GM21529 (cell line): ENCODE results near the gene CCL26.

Source experiments
- ATAC-seq: cut with Tn5 transposase; IDR thresholded peaks from one replicate; pipeline ENCODE4 v1.9.1; 2021; ENCODE audit not compliant: unreplicated experiment

CCL26 gene, protein sequence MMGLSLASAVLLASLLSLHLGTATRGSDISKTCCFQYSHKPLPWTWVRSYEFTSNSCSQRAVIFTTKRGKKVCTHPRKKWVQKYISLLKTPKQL

DNA sequence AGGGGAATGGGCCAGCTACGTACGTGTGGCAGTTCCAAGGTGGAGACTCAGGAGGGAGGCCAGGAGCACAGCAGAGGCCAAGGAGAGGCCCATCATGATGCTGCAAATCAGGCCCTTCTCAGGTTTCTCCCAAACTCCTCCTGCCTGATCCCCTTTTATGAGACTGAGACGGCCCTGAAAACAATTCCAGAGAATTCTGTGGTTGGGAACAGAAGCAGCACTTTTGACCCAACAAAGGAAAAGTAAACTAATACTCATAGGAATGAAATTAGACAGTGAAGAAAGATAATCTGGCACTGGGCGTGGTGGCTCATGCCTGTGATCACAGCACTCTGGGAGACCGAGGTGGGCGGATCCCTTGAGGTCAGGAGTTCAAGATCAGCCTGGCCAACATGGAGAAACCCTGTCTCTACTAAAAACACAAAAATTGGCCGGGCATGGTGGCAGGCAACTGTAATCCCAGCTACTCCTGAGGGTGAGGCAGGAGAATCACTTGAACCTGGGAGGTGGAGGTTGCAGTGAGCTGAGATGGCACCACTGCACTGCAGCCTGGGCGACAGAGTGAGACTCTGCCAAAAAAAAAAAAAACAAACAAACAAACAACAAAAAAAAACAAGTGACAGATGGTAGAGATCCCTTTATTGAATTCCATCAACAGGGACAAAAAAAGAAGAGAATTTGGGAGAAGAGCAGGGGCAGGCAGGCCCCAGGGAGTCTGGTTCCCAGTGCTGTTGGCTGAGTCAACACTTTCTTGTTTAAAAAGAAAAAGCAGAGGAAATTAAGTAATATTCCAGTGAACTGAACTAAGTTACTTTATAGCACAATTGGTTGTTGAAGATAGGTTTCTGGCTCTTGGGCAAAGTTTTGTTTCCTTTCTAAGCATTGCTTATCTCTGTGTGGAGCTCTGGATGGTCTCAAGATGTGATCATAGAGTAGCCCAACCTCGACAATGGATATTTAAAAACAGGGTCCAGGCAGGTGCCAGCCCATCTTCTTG, at the start of gene CCL26:
Gene CCL26, minus strand, starts transcription at position 131 of the 997 bp plus-strand sequence. Its CDS starts 35 bp downstream, at position 96.
- ATAC-seq: no peak

DNA sequence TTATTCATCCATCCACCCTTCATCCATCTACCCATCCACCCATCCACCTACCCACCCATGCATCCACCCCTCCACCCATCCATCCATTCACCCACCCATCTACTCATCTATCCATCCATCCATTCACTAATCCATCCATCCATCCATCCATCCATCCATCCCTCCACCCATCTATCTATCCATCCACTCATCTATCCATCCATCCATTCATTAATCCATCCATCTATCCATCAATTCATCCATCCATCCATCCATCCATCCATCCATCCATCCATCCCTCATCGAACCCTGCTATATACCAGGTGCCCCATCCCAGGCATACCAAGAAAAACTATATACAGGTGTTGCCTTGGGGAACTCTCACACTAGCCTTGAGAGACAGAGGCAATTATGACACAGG, 48.7 kb upstream of the CCL26 start:
- no peak for ATAC-seq

DNA sequence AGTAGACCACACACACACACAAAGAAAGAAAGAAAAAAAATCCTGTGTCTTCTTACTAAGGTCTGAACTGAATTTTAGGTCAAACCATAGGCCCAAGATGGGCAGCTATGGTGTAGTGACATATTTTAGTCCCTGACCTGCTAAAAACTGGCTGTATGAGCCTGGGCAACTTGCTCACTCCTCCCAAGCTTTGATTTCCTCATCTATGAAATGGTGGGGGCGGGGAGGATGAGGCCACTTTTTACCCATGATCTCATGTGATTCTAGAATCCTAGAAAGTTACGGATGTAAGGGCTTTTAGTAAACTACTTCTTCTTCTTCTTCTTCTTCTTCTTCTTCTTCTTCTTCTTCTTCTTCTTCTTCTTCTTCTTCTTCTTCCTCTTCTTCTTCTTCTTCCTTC, 47.7 kb upstream of the CCL26 start:
- ATAC-seq: no peak

DNA sequence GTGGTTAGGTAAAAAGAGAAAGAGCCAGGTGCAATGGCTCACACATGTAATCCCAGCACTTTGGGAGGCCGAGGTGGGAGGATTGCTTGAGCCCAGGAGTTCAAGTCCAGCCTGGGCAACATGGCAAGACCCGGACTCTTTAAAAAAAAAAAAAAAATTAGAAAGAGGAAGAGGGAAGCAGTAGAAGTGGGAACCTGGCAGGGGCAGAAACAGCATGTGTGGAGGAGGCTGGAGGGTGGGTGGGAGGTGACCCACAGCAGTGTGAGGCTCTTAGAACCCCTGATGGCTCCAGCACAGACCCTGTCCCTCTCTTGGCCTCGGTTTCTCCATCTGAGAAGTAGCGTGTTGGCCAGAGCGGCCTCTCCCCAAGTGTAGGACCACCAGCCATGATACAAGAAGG, 46.5 kb upstream of the CCL26 start:
- ATAC-seq: no peak

DNA sequence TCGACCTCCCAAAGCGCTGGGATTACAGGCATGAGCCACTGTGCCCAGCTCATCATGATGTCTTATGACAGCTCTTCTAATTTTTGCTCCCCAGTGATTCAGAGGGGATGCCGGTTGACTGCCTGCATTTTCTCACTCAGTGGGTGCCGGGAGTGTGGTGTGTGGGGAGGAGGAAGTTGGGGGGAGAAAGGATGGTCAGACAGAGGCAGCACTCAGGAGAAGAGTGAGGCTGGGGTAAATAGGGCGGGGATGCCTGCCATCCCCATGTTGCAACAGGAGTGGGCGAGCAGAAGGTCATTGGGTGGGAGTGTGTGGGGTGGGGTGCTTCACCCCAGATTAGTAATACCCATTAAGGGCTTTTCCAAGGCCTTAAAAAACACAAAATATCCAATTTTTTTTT, 45.1 kb upstream of the CCL26 start:
- ATAC-seq: no peak

DNA sequence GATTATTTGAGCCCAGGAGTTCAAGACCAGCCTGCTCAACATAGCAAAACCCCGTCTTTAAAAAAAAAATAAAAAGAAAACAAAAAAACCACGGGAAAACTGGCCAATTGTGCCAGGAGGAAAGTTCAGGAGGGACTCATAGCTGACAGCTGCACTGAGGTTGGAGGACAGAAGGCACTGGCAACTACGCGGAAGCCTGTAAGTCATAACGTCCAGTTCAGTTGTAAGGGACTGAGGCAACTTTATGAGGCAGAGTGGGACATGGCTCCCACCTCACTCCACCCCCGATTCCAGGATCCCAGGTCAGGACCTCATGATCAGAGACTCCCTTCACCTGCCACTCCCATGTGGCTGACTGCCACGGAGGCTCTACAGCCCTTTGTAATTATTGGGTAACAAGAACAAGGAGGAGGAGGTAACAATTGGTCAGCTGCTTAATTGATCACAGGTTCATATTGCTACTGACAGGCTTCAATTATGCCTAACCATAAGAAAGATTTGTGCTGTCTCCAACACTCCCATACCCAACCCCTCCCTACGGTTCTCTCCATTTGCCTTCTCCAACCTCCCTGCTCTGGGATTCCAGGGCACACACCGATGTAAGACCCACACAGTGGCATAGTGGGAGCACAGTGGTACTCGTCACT, 43.5 kb upstream of the CCL26 start:
- ATAC-seq: no peak

DNA sequence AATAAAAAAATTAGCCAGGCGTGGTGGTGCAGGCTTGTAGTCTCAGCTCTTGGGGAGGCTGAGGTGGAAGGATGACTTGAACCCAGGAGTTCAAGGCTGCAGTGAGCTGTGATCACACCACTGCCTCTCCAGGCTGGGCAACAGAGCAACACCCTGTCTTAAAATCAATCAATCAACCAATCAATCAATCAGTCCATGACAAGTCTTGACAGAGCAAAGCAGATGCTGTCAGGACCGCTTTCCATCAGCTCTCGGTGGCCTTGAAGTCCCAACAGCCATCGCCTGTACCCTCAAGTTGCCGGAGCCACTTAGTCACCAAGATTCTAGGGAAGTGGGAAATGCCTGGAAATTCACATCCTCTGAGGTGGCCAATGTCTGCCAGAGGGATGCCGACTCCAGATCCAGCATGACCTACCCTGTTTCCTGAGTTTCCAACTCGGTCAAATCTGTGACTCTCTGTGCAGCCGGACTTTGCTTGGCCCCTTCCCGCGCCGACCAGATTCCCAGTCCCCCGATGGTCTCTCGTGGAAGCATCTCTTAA, 42.5 kb upstream of the CCL26 start:
- no peak for ATAC-seq

DNA sequence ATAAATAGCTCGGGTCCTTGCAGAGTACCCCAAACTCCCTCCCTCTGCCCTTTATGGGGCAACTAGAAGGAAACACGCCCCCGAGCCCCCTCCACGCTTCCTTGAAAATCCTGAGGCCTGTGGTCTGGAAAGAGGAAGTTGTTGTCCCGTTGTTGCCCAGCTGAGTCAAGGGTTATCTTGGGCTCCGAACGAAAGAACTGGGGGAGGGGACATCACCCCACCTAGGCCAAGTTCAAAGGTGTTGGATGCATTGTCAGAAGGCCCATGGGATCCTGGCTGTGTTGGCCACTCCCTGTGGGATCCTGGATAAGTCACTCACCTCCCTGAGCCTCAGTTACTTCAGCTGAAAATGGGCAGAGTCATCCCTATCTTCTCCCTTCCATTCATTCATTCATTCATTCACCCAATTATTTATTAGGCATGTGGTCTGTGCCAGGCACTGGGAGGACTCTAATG, 41.8 kb upstream of the CCL26 start, which contains the start of gene CCL24:
Gene CCL24, minus strand, starts transcription at position 26 of the 456 bp plus-strand sequence. CDS start 91 bp downstream, outside the sequence.
- no peak for ATAC-seq

DNA sequence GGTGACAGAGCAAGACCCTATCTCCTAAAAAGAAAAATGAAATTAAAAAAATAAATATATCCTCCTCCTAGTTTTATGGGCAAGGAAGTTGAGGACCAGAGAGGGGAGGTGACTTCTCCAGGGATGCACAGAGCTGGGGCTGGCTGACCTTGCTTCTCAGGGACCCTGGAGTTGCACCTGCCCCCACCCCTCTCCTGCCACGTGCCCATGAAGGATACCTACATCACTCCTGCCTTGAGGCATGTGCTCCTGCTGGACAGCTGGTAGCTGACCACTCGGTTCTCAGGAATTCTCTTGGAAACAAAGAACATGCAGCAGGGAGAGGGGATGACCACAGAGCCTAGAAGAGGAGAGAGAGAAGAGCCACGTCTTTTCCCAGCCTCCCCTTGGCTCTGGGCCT, 41.1 kb upstream of the CCL26 start:
- ATAC-seq: no peak

DNA sequence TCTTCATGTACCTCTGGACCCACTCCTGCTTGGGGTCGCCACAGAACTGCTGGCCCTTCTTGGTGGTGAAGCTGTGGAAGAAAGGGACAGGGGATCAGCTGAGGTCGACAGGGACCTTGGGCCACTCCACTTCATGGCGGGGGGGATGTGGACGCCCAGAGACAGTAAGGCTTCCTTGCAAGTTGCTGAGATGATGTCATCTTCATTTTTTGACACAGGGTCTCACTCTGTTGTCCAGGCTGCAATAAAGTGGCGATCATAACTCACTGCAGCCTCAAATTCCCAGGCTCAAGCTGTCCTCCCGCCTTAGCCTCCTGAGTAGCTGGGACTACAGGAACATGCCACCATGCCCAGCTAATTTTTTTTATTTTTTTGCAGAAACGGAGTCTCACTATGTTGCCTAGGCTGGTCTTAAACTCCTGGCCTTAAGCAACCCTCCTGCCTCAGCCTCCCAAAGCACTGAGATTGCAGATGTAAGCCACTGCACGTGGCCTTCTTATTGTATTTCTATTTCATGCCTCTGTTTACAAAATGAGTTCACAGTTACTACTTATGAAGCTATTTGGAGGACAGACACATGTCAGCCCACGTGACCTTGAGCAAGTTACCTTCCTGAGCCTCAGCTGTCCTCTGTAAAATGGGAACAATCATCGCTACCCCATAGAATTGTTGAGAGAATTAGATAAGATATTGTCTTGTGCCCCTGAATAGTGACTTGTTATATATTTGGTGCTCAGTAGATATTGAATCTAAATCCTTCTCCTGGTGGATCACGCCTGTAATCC, 40.1 kb upstream of the CCL26 start:
- ATAC-seq: no peak

DNA sequence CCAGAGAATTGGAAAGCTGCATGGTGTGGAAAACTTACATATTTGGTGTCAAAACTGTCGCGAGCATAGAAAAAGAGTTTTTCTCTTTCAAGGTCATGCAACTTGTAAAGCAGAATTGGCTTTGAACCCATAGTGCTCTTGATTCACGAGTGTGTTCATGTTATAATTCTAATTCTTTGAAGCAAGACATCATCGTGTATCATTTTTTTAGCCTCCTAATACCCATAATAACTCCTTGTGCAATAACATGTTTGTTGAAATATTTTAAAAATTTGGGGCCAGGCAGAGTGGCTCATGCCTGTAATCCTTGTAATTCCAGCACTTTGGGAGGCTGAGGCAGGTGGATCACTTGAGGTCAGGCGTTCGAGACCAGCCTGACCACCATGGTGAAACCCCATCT, 37.4 kb upstream of the CCL26 start:
- no peak for ATAC-seq

DNA sequence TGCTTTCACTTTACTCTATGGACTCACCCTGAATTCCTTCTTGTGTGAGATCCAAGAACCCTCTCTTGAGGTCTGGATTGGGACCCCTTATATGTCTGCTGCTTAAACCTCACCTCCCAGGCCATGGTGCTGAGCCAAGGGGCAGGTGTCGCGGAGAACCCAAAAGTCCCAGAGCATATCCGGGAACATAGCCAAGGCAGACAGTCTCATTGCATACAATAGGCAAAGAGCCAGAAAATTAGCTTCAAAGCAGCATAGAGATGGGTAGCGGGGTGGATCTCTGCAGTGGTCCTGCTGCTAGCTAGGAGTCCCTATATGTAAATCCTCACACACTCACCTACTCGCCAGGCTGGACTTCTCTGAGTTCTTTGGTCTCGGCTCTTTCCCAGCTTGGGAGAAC, 36.1 kb upstream of the CCL26 start:
- no peak for ATAC-seq

DNA sequence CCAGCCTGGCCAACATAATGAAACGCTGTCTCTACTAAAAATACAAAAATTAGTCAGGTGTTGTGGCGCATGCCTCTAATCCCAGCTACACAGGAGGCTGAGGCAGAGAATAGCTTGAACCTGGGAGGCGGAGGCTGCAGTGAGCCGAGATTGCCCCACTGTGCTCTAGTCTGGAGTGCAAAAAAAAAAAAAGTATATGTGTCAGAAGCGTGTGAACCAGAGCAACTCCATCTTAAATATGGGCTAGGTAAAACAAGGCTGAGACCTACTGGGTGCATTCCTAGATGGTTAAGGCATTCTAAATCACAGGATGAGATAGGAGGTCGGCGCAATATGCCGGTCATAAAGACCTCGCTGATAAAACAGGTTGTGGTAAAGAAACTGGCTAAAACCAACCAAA, 35.4 kb upstream of the CCL26 start:
- ATAC-seq: no peak

DNA sequence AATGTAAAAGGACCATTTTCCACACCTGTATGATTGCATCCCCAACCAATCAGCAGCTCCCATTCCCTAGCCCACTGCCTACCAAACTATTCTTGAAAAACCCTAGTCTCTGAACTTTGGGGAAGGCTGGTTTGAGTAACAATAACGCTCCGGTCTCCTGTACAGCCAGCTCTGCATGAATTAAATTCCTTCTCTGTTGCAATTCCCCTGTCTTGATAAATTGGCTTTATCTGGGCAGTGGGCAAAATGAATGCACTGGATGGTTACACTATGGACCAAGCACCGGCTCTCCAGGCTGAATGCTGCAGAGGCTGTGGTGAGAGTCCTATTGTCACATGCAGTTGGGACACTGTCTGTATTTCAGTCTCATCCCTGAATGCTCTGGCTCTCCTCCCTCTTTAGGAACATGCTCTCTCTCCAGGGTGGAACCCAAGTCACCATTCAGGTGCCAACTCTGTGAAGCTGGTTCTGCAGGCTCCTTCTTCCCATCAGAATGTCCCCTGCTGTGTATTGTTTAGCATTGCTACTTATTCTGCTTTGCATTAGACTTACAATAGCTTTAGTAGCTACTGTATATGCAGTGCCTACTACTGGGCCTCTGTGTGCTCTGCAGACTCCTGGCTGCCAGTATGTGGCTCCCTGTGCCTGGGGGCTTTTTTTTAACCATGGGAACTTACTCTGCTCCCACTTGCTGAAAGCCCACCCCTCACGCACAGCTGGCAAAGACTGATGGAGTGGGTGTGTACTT, 34.7 kb upstream of the CCL26 start:
- ATAC-seq: no peak

DNA sequence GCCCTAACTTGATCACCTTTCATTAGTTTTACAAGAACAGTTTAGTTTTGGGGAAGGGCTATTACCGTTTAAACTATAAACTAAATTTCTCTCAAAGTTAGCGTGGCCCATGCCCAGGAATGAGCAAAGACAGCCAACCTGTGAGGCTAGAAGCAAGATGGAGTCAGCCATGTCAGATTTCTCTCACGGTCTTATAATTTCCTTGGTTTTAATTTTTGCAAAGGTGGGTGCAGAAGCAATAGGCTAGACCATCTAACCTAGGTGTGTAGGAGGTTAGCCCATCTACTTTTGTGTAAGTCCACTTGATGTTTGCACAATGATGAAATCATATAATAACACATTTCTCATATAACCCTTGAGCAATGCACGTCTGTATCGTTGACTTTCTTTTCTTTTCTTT, 32.7 kb upstream of the CCL26 start:
- no peak for ATAC-seq

DNA sequence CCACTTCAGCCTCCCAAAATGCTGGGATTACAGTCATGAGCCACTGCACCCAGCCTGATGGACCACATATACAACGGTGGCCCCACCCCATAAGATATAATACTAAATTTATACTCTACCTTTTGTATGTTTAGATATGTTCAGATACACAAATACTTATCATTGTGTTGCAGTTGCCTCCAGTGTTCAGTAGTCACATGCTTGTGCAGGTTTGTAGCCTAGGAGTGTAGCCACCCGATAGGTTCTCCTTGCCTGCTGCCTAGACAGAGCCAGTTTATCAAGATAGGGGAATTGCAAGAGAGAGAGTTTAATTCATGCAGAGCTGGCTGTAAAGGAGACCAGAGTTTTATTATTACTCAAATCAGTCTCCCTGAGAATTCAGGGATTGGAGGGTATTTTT, 32.0 kb upstream of the CCL26 start:
- no peak for ATAC-seq

DNA sequence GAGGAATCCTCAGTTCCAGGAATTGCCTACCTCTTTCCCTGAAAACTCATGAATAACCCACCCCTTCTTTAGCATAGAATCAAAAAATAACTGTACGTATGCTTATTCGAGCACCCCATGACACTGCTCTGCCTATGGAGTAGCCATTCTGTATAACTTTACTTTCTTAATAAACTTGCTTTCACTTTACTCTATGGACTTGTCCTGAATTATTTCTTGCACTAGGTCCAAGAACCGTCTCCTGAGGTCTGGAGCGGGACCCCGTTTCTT, 30.5 kb upstream of the CCL26 start:
- no peak for ATAC-seq

DNA sequence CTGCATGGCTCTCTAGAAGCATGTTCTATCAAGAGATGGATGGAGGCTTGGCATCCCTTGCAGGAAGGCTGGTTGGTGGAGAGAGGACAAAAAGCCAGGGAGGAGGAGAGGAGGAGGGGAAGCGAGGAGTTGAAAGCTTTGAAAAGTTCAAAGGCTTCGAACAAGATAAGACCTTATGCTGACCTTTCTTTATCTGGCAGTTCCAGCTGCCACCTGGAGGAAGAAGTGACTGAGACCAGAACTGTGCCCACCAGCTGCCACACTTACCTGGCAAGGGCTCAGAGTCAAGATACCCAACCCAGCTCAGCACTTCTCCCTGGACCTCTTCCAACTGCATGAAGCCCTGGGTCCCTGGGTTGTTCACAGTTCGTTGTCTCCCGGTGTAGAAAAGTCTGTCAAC, 26.8 kb upstream of the CCL26 start:
- no peak for ATAC-seq

DNA sequence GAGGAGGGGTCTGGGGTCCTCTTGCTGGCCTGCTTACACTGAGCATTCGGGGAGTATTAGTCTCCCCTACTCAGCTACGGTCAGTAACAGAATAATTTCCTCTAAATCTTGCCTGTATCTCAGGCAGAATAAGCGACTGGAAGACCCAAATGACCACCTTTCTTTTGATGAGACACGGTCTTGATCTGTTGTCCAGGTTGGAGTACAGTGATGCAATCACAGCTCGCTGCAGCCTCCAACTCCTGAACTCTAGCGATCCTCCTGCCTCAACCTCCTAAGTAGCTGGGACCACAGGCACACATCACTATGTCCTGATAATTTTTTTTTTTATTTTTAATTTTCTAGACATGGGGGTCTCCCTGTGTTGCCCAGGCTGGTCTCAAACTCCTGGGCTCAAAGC, 24.4 kb upstream of the CCL26 start:
- no peak for ATAC-seq

DNA sequence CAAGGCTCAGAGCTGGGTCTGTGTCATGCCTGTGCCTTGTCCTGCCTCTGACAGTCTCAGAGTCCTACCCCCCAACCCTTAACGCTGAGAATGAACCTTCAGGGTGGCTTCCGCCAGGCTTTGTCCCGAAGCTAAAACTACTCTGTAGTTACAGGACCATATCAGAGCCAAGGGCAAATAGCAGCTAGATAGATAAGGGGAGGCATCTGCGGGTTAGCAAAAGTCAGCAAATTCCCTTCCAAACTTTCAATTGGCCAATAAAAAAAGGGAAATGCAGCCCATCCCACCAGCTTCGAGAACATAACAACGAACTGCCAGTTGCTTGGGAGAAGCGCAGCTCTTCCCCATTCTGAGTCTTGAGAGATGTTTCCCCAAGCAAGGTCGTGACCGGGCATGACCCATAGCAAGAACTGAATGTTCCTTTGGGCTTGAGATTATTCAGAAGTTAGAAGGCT, 23.8 kb upstream of the CCL26 start:
- ATAC-seq: no peak
